ENCODE results near the gene LGALS4. TPM values are rescaled to one million over a fixed set of nuclear protein-coding genes. Genes with fewer than 3 reads are reported as not detected.

The LGALS4 gene
- total RNA-seq, 1 donor from 2014 or later = 0.32 TPM

- Histone ChIP-seq H3K4me3 (ENCODE audit: insufficient read depth, low read depth, low read length) (peak overlapping the region; percentile 63), H3K79me2 (ENCODE audit: insufficient read depth, low read length) (peaks cover 31% of the 10 kb centered on the region), H3K27ac (ENCODE audit: low read depth, low read length) (peak overlapping the region; percentile 72), H3K4me2 (ENCODE audit: low read length) (peak overlapping the region; percentile 86), H2AFZ (ENCODE audit: low read depth, low read length) (peak overlapping the region; percentile 65), H3K36me3 (ENCODE audit: insufficient read depth, low read length) (peaks cover 13% of the 10 kb centered on the region), H3K9me3 (ENCODE audit: insufficient read depth, low read depth, low read length) (no peaks in the 10 kb centered on the region), H3K4me1 (ENCODE audit: insufficient read depth, low read length) (peaks cover 30% of the 10 kb centered on the region), H4K20me1 (ENCODE audit: insufficient read depth, low read length) (peaks cover 29% of the 10 kb centered on the region), H3K9ac (ENCODE audit: low read length) (peak overlapping the region; percentile 92), H3K27me3 (ENCODE audit: insufficient read depth, low read length) (no peaks in the 10 kb centered on the region)
- Mint-ChIP-seq H3K9me3 (ENCODE audit: unreplicated experiment) (no peaks in the 10 kb centered on the region), H3K4me1 (ENCODE audit: low read depth, unreplicated experiment) (peaks cover 21% of the 10 kb centered on the region), H3K27ac (ENCODE audit: unreplicated experiment) (peak overlapping the region; percentile 99), H3K27me3 (ENCODE audit: low read depth, unreplicated experiment) (no peaks in the 10 kb centered on the region), H3K4me3 (ENCODE audit: unreplicated experiment) (peak overlapping the region; percentile 92), H3K36me3 (ENCODE audit: low read depth, unreplicated experiment) (peaks cover 14% of the 10 kb centered on the region)
- DNase-seq (ENCODE audit: low read depth) (no peak), FAIRE-seq (no peak)
- TF ChIP-seq CTCF (IDR thresholded peaks at IDR 0.05; ENCODE audit: insufficient read depth, low read depth, low read length) (no peak), EZH2 (IDR thresholded peaks at IDR 0.05; ENCODE audit: insufficient read depth, low read length) (no peak)
These were observed 38.4 kb upstream of the LGALS4 start for GRCh38 chr19:38850976-38851621.

GRCh38 chr19:38850436-38850975 lies 37.8 kb upstream of the LGALS4 start:
- H2AFZ ChIP-seq (ENCODE audit: low read depth, low read length) = peak overlapping the region; percentile 48
- DNase-seq (ENCODE audit: low read depth) (no peak), FAIRE-seq (no peak)

More at GRCh38 chr19:38850436-38850975, 37.8 kb upstream of the LGALS4 start:
- Histone ChIP-seq H3K27me3 (ENCODE audit: insufficient read depth, low read length) (no peaks in the 10 kb centered on the region), H3K9ac (ENCODE audit: low read length) (peak overlapping the region; percentile 92), H4K20me1 (ENCODE audit: insufficient read depth, low read length) (peaks cover 35% of the 10 kb centered on the region), H3K4me3 (ENCODE audit: insufficient read depth, low read depth, low read length) (peak overlapping the region; percentile 63), H3K27ac (ENCODE audit: low read depth, low read length) (peak overlapping the region; percentile 72), H3K4me1 (ENCODE audit: insufficient read depth, low read length) (peaks cover 30% of the 10 kb centered on the region), H3K4me2 (ENCODE audit: low read length) (peak overlapping the region; percentile 86), H3K9me3 (ENCODE audit: insufficient read depth, low read depth, low read length) (no peaks in the 10 kb centered on the region), H3K36me3 (ENCODE audit: insufficient read depth, low read length) (peaks cover 19% of the 10 kb centered on the region), H3K79me2 (ENCODE audit: insufficient read depth, low read length) (peaks cover 37% of the 10 kb centered on the region)
- H3K27ac Mint-ChIP-seq (ENCODE audit: unreplicated experiment) = peak overlapping the region; percentile 99
- peaks cover 17% of the 10 kb centered on the region for H3K36me3 Mint-ChIP-seq (ENCODE audit: low read depth, unreplicated experiment)
- H3K9me3 Mint-ChIP-seq (ENCODE audit: unreplicated experiment) = no peaks in the 10 kb centered on the region
- no peak for TF ChIP-seq CTCF (IDR thresholded peaks at IDR 0.05; ENCODE audit: insufficient read depth, low read depth, low read length)
- TF ChIP-seq EZH2 (IDR thresholded peaks at IDR 0.05; ENCODE audit: insufficient read depth, low read length) = no peak
- no peaks in the 10 kb centered on the region for H3K27me3 Mint-ChIP-seq (ENCODE audit: low read depth, unreplicated experiment)
- peaks cover 21% of the 10 kb centered on the region for H3K4me1 Mint-ChIP-seq (ENCODE audit: low read depth, unreplicated experiment)
- H3K4me3 Mint-ChIP-seq (ENCODE audit: unreplicated experiment) = peak overlapping the region; percentile 92
